ENCODE data around the gene FASLG.

DNA sequence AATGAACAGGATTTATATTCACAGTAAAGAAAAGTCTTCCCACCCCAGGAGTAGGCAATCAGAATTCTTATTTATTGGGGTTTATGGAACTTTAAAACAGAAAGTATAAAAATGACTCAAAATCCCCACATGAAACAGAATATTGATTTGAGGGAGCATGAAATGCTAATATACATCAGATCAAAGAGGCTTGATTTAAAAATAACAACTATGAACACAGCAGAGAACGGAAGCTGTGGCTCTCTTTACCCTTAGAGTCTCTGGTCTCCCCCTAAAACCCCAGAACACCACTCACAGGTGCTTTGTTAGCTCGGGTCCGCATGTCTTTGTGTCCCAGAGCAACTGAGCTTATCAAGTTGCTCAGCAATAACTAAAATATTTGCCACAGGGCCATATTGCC is 31.2 kb upstream of the FASLG start:
- TF ChIP-seq CTCF (IDR thresholded peaks at IDR 0.05) (no peak), EP300 (IDR thresholded peaks at IDR 0.05) (no peak)

Measured in ovary (tissue), 3 donors.